Measurements from ENCODE around the gene ZBTB32.

- no peak for TF ChIP-seq CTCF (IDR thresholded peaks at IDR 0.05)
- TF ChIP-seq POLR2A (IDR thresholded peaks at IDR 0.05): no peak
Measured at GRCh38 chr19:35727956-35728706, 23.8 kb downstream of the ZBTB32 start.
